ENCODE measurements around the gene TTLL5. TPM values are rescaled to one million over a fixed set of nuclear protein-coding genes. Genes with fewer than 3 reads are reported as not detected.

TTLL5 gene
- total RNA-seq, 1 experiment from 2014 or later = 35.7 TPM

- Mint-ChIP-seq H3K27me3 (ENCODE audit: low read depth) (no peaks in the 10 kb centered on the region), H3K9me3 (no peaks in the 10 kb centered on the region; a peak in 1 of 5 replicates), H3K27ac (no peak overlapping the region), H3K4me3 (no peak overlapping the region), H3K36me3 (ENCODE audit: insufficient read depth in 1 of 3, low read depth in 3 of 3) (peaks cover 13 to 49% (median 46%) of the 10 kb centered on the region in 3 experiments; a peak in 6 of 7 replicates), H3K4me1 (0 out of 4 replicates have a peak, but pooled peaks cover 0 to 6% of the 10 kb centered on the region in 2 experiments)
- no peak overlapping the region for H2AFZ ChIP-seq (ENCODE audit: low read length)
- no peaks in the 10 kb centered on the region for H3K27me3 ChIP-seq (ENCODE audit: insufficient read depth, low read length)
- H3K9ac ChIP-seq (ENCODE audit: extremely low read depth, insufficient read length, low read length) = no peak overlapping the region
- no peak overlapping the region for H3K23ac ChIP-seq (ENCODE audit: insufficient read length, low read depth, low read length)
- no peak overlapping the region for H3K4me2 ChIP-seq (ENCODE audit: insufficient read depth, insufficient read length, low read length)
- no peaks in the 10 kb centered on the region; the same call in 1 of the 2 replicates for H3K79me2 ChIP-seq (ENCODE audit: insufficient read depth, low read length)
- no peaks in the 10 kb centered on the region for H3K79me1 ChIP-seq (ENCODE audit: insufficient read depth, low read depth, low read length, poor library complexity, severe bottlenecking)
- no CpG with 5 or more reads among the region's 2 CpGs for WGBS (ENCODE audit: extremely low coverage, insufficient read length, low lambda C conversion rate)
- H2BK12ac ChIP-seq (ENCODE audit: insufficient read length, low read depth, low read length) = no peak overlapping the region
- H2BK20ac ChIP-seq (ENCODE audit: low read depth, low read length, poor library complexity, severe bottlenecking) = no peak overlapping the region
- no peak for TF ChIP-seq CTCF (conservative IDR thresholded peaks at IDR 0.05)
- no peak overlapping the region for H4K8ac ChIP-seq (replicated peaks; ENCODE audit: insufficient read length, low read depth, low read length)
- H4K91ac ChIP-seq (ENCODE audit: insufficient read length, low read depth, low read length) = no peak overlapping the region
- no peak overlapping the region for H2BK120ac ChIP-seq (ENCODE audit: low read depth, low read length, poor library complexity, severe bottlenecking)
- H3K18ac ChIP-seq (ENCODE audit: insufficient read length, low read depth, low read length) = no peak overlapping the region
- H2BK15ac ChIP-seq (ENCODE audit: low read depth, low read length) = no peak overlapping the region
- DNase-seq = no peak
- no peak overlapping the region for H3K14ac ChIP-seq (ENCODE audit: insufficient read depth, low read length)
- no peak overlapping the region for H3K27ac ChIP-seq (ENCODE audit: insufficient read length, low read depth, low read length)
- no peak overlapping the region for H3K56ac ChIP-seq (ENCODE audit: insufficient read length, low read depth, low read length)
- no peak overlapping the region for H3T11ph ChIP-seq (ENCODE audit: low read length)
- H2BK5ac ChIP-seq (ENCODE audit: insufficient read length, low read length) = no peak overlapping the region
- H2AK5ac ChIP-seq (ENCODE audit: insufficient read length, low read length) = no peak overlapping the region
- H3K4me1 ChIP-seq (ENCODE audit: insufficient read depth, low read length) = no peaks in the 10 kb centered on the region
- no peak overlapping the region for H3K4ac ChIP-seq (ENCODE audit: low read depth, low read length)
- H3K9me3 ChIP-seq (ENCODE audit: control insufficient read depth, low read depth, low read length) = no peaks in the 10 kb centered on the region
- no peaks in the 10 kb centered on the region for H4K20me1 ChIP-seq (ENCODE audit: control insufficient read depth, insufficient read depth, insufficient read length)
- H3K23me2 ChIP-seq (ENCODE audit: insufficient read length, low read depth, low read length, poor library complexity, severe bottlenecking) = no peaks in the 10 kb centered on the region
- no peak overlapping the region for H4K5ac ChIP-seq (ENCODE audit: insufficient read length, low read depth, low read length)
Measured at GRCh38 chr14:75685910-75686309, 24.9 kb downstream of the TTLL5 start.
